PFSK-1 (cell line): ENCODE data around the gene RPRML.

ENCODE experiments used
- FOXP2 ChIP-seq: optimal IDR thresholded peaks from 2 replicates; pipeline ENCODE3; 2011; ENCODE audit warnings: borderline replicate concordance, control low read depth, inconsistent platforms; ENCODE audit not compliant: insufficient read depth; ENCODE audit errors: extremely low read length, extremely low read depth
- POLR2AphosphoS5 ChIP-seq: IDR thresholded peaks from 2 replicates; pipeline ENCODE4 v1.6.1; 2012; ENCODE audit warnings: low read depth, mild to moderate bottlenecking, control low read depth, low read length, moderate library complexity
- REST ChIP-seq, 2 experiments: IDR thresholded peaks; 2 replicates each; pipeline versions ENCODE4 v1.6.1 to v1.8.0; 2011 to 2012; ENCODE audit warnings: low read depth in 2 of 2, low read length in 2 of 2, control low read depth in 1 of 2, inconsistent platforms in 1 of 2, mild to moderate bottlenecking in 1 of 2, moderate library complexity in 1 of 2; ENCODE audit not compliant: insufficient read depth in 1 of 2
- SIN3A ChIP-seq: IDR thresholded peaks from 2 replicates; pipeline ENCODE4 v1.6.1; 2012; ENCODE audit warnings: mild to moderate bottlenecking, low read length, moderate library complexity, borderline replicate concordance; ENCODE audit not compliant: insufficient read depth
- TAF1 ChIP-seq: IDR thresholded peaks from 2 replicates; pipeline ENCODE4 v1.6.1; 2012; ENCODE audit warnings: low read length, control low read depth, borderline replicate concordance; ENCODE audit not compliant: insufficient read depth

RPRML gene

DNA sequence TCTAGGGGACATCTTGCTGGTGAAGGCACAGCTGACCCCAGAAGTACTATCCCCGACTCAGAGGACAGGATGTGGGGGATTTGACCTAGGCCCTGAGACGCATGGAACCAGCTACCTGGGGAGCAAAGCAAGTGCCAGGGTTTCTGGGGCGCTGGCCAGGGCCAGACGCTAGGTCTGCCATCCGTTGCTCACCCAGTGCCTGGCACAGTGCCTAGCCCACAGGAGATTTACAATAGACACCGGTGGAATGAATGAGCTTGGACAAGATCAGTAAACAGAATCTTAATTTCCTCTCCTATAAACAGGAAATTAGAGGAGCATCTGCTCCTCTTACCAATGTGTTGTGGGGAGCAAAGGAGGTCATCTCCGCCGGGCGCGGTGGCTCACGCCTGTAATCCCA, 5.0 kb downstream of the RPRML start:
- TF ChIP-seq TAF1 (no peak), REST (IDR thresholded peaks at IDR 0.05; ENCODE audit: insufficient read depth in 1 of 2, low read depth in 2 of 2, low read length in 2 of 2) (no peak), FOXP2 (no peak)

- no peak for TF ChIP-seq SIN3A
Measured at GRCh38 chr17:46972346-46972745, 6.7 kb downstream of the RPRML start.

DNA sequence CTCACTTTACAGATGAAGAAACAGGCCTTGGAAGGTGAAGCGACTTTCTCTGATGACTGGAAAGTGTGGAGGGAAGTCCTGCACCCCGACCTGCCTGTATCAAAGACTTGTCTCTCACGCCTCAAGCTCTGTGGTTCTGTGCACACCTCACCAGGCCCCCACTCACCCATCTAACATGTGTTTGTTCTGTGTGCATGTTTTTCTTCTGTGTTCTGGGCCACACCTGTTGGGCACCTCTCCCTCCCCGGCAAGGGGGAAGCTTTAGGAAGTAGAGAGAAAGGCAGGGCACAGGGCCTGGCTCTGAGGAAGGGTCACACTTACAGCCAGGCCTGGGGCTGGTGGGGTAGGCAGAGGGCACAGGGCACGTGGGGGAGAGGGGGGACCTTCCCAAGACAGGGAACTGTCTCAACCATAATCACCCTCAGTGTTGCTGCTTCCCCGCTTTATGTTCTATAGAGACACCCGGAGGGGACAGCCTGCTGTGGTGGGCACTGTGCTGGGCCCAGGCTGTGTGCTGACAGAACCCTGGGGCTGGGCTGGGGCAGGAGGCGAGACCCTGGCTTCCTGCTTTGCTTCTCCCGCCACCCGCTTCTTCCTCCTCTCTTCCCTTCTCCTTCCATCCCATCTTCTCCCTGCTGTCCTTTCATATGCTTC, 7.3 kb downstream of the RPRML start:
- TF ChIP-seq TAF1 (no peak), FOXP2 (no peak), POLR2AphosphoS5 (no peak), REST (IDR thresholded peaks at IDR 0.05; ENCODE audit: insufficient read depth in 1 of 2, low read depth in 2 of 2, low read length in 2 of 2) (no peak), SIN3A (no peak)

DNA sequence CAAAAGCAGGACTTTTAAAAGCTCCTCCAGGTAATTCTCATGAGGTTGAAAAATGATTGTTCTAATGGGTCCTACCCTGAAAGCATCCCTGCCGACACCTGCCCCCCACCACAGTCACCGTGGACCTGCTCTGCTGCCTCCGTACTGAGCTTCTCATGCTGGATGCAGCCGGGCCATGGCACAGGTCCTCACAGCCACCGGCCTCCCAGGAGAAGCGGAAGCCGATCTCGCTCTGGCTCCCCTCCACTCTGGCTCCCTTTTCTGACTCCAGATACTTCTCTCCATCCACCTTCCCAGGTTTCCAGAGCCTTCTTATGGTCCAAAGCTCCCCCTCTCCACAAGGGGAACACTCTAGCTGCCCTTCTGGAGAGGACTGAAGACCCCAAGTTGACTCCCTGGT, 10.2 kb downstream of the RPRML start:
- no peak for TF ChIP-seq FOXP2
- no peak for TF ChIP-seq REST (IDR thresholded peaks at IDR 0.05; ENCODE audit: insufficient read depth in 1 of 2, low read depth in 2 of 2, low read length in 2 of 2)
- no peak for TF ChIP-seq POLR2AphosphoS5
- no peak for TF ChIP-seq SIN3A
- TF ChIP-seq TAF1 = no peak

GRCh38 chr17:46968224-46968834, 10.7 kb downstream of the RPRML start:
- TF ChIP-seq REST (IDR thresholded peaks at IDR 0.05; ENCODE audit: insufficient read depth in 1 of 2, low read depth in 2 of 2, low read length in 2 of 2) (no peak), SIN3A (no peak), FOXP2 (no peak), POLR2AphosphoS5 (no peak), TAF1 (no peak)
